Fibroblast of mammary gland (primary cell): ENCODE measurements around the gene VWF.

Source experiments
- DNase-seq: peaks from one replicate; pipeline ENCODE4 v3.0.0-alpha.2; 2010; ENCODE audit warnings: low read depth
- H3K4me3 ChIP-seq: 2 replicates; pipeline ENCODE4 v1.5.1; 2011; ENCODE audit warnings: low read depth, mild to moderate bottlenecking, low read length, moderate library complexity; ENCODE audit not compliant: control insufficient read depth
- TF ChIP-seq, protein P1 (sequence below): conservative IDR thresholded peaks from 2 replicates; pipeline ENCODE4 v1.5.1; 2011; ENCODE audit warnings: low read depth, low read length, inconsistent platforms; ENCODE audit not compliant: control insufficient read depth, insufficient read depth

The VWF gene

DNA sequence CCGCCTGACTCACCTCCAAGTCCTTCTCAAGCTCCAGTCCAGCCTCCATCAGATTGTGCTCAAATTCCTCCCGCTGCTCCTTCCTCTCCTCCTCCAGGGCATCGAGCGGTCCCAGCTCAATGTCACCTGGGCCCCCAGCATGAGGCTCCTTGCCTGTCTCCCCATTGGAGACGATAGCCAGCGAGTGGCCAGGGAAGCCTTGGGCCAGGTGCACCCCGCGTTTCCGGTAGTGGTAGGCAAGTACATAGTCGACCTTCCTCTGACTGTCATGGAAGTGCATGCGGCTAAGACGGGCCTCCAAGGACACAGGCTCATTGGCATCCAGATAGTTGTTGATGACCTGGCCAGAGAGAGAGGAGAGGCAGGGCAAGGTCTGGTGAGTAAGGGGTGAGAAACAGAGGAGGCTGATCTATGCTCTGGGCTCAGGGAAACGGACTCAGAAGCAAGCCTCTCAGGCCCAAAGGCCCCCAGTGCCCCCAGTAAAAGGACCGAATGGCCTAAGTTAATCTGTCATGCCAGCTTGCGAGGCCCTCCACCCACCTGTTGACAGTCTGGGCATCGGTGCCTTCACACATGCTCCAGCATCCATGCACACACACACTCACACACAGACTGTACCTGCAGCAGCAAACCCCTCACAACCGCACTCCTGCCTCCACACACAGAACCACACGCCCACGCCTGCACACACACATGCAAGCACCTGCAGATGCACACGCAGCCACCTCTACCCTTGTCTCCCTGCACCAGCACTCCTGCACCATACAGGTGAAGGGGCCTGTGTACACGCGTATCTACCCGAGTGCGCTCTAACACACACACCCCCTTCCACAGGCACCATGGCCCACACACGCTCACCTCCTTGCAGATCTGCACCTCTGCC, 203.2 kb downstream of the VWF start:
- DNase-seq = no peak
- H3K4me3 ChIP-seq = no peak overlapping the region
- TF ChIP-seq, protein P1, sequence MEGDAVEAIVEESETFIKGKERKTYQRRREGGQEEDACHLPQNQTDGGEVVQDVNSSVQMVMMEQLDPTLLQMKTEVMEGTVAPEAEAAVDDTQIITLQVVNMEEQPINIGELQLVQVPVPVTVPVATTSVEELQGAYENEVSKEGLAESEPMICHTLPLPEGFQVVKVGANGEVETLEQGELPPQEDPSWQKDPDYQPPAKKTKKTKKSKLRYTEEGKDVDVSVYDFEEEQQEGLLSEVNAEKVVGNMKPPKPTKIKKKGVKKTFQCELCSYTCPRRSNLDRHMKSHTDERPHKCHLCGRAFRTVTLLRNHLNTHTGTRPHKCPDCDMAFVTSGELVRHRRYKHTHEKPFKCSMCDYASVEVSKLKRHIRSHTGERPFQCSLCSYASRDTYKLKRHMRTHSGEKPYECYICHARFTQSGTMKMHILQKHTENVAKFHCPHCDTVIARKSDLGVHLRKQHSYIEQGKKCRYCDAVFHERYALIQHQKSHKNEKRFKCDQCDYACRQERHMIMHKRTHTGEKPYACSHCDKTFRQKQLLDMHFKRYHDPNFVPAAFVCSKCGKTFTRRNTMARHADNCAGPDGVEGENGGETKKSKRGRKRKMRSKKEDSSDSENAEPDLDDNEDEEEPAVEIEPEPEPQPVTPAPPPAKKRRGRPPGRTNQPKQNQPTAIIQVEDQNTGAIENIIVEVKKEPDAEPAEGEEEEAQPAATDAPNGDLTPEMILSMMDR = no peak

GRCh38 chr12:5916785-5917290, 207.6 kb downstream of the VWF start:
- no peak overlapping the region for H3K4me3 ChIP-seq
- TF ChIP-seq, protein P1 = no peak
- DNase-seq = no peak

GRCh38 chr12:5915511-5915910, 209.0 kb downstream of the VWF start:
- no peak for DNase-seq
- H3K4me3 ChIP-seq = no peak overlapping the region
- TF ChIP-seq, protein P1 = no peak

DNA sequence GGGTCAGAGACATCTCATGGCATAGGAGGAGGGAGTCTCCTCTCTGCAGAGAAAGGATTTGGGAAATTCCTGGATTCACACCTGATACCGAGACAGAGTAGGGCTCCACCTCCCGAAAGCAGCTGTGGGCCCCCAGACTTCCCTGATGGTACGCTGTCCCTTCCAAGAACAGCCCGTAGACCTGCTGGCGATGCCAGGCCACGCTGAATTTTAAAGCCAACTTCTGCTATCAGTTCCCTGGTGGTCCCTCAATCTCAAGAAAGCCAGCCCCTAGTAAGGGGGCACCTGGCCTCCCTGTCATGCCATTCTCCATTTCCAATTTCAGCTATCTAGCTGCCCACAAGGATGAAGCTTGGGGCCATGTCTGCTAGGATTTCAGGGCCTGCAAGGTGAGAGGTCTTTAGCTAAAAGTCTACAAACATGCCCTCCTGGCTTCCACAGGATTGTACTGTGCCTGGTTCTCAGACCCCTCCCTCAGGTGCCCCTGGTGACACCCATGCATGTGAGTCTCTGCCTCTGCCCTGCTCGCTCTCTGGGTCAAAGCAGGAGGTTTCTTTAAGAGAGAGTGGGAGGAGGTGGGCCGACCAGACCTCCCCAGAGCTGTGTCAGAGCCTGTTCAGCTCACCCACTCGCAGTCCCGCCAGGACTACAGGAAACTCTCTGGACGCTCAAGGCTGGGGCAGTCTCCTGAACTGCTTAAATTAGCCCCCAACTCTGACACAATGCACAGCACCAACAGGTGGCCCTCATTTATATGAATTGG, 209.9 kb downstream of the VWF start:
- H3K4me3 ChIP-seq = no peak overlapping the region
- DNase-seq = no peak
- TF ChIP-seq, protein P1 = no peak

DNA sequence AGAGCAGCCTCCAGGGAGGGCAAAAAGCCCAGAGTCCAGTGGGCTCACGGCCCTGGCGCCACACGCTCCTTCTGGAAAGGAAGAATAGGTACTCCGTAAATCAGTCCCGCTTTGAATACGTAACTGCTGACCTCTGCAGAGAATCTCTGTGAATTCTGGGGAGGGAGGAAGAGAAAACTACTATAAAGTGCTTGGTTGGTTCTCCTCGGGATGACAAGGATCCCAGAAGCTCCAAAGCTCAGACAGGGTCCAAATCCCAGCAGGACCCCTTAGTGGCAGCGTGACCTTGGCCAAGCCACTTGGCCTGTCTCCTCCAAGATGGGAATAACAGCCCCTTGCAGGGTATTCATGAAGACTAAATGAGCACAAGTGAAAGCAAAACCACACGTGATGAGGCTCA, 211.1 kb downstream of the VWF start:
- TF ChIP-seq, protein P1 = no peak
- no peak for DNase-seq
- no peak overlapping the region for H3K4me3 ChIP-seq

- H3K4me3 ChIP-seq = no peak overlapping the region
- TF ChIP-seq, protein P1 = peak; percentile 7
- DNase-seq = no peak
These were observed 211.8 kb downstream of the VWF start for GRCh38 chr12:5912437-5913334.
